HUDEP-2 (cell line): ENCODE results near the gene SNW1.
"Not testable (repeated sequence)": the region's sequence is repeated elsewhere in the genome, so short reads cannot be mapped to it uniquely, and the experiment has no call there.

Source experiments
- DNase-seq, 76 experiments: peaks; one replicate each; lab custom pipeline; 2025; ENCODE audit not compliant: unreplicated experiment in 76 of 76; lab: John Stamatoyannopoulos, UW

SNW1 gene

GRCh38 chr14:77752799-77753516 lies 8.0 kb downstream of the SNW1 start:
- no peak for DNase-seq

GRCh38 chr14:77752266-77752665 lies 8.7 kb downstream of the SNW1 start:
- DNase-seq: no peak

- not testable (repeated sequence) for DNase-seq
These were observed 13.5 kb downstream of the SNW1 start for GRCh38 chr14:77747425-77747824.

- no peak for DNase-seq
These were observed 14.8 kb downstream of the SNW1 start for GRCh38 chr14:77746064-77746702.

- DNase-seq: no peak
These were observed 19.5 kb downstream of the SNW1 start for GRCh38 chr14:77741438-77741837.

GRCh38 chr14:77738559-77739250 lies 22.3 kb downstream of the SNW1 start:
- DNase-seq: no peak

GRCh38 chr14:77730976-77731497 lies 29.9 kb downstream of the SNW1 start:
- no peak for DNase-seq

- no peak for DNase-seq
These were observed 38.7 kb downstream of the SNW1 start for GRCh38 chr14:77722301-77722700.

GRCh38 chr14:77721437-77721836 lies 39.5 kb downstream of the SNW1 start:
- DNase-seq: no peak

- DNase-seq: no peak
These were observed 43.2 kb downstream of the SNW1 start for GRCh38 chr14:77717608-77718305.

- DNase-seq: no peak
These were observed 46.0 kb downstream of the SNW1 start for GRCh38 chr14:77714926-77715325.

GRCh38 chr14:77710364-77710763 lies 50.6 kb downstream of the SNW1 start:
- no peak for DNase-seq

- no peak for DNase-seq
These were observed 51.5 kb downstream of the SNW1 start for GRCh38 chr14:77709412-77709811.

- DNase-seq: no peak
These were observed 52.2 kb downstream of the SNW1 start for GRCh38 chr14:77708749-77709148.

- peak in 75 of 76 experiments; percentile 13 to 85 (median 69) for DNase-seq
These were observed 53.1 kb downstream of the SNW1 start, which contains the start of the genes ALKBH1 and SLIRP for GRCh38 chr14:77707724-77708408. ALKBH1 (minus strand) TSS chr14:77708023; CDS start chr14:77708004, 19 bp downstream. SLIRP (plus strand) TSS chr14:77708103; CDS start chr14:77708112, 9 bp downstream.

GRCh38 chr14:77707355-77707723 lies 53.6 kb downstream of the SNW1 start:
- DNase-seq: peak in 14 of 76 experiments; percentile 4 to 42 (median 13)

- peak in 4 of 76 experiments; percentile 3 to 28 (median 12) for DNase-seq
These were observed 69.7 kb downstream of the SNW1 start for GRCh38 chr14:77691259-77691658.

- no peak for DNase-seq
These were observed 78.8 kb downstream of the SNW1 start for GRCh38 chr14:77682158-77682553.

- DNase-seq: peak in 5 of 76 experiments; percentile 3 to 16 (median 7)
These were observed 79.5 kb downstream of the SNW1 start for GRCh38 chr14:77681196-77682157.
